BLaER1 treated with 17β-estradiol and CSF1 and Interleukin-3, amounts not matched to agents 10 nM and 100 nM (cell line): ENCODE measurements around the gene C19orf67.

Source experiments
- H3K27ac ChIP-seq, 11 experiments: shearing (Covaris generic); formaldehyde crosslinking; 2 replicates each; pipeline ENCODE4 v1.8.1; 2022
- H3K27me3 ChIP-seq, 11 experiments: shearing (Covaris generic); formaldehyde crosslinking; 2 replicates each; pipeline ENCODE4 v1.8.1; 2022
- H3K36me3 ChIP-seq, 11 experiments: shearing (Covaris generic); formaldehyde crosslinking; 2 replicates each; pipeline ENCODE4 v1.8.1; 2022
- H3K4me1 ChIP-seq, 10 experiments: shearing (Covaris generic); formaldehyde crosslinking; 2 replicates each; pipeline ENCODE4 v1.8.1; 2022
- H3K4me2 ChIP-seq, 11 experiments: shearing (Covaris generic); formaldehyde crosslinking; 2 replicates each; pipeline ENCODE4 v1.8.1; 2022
- H3K4me3 ChIP-seq, 10 experiments: shearing (Covaris generic); formaldehyde crosslinking; 2 replicates each; pipeline ENCODE4 v1.8.1; 2022
- H3K9ac ChIP-seq, 11 experiments: shearing (Covaris generic); formaldehyde crosslinking; 2 replicates each; pipeline ENCODE4 v1.8.1; 2022
- H3K9me3 ChIP-seq, 11 experiments: shearing (Covaris generic); formaldehyde crosslinking; replicated peaks in 1 of 11; 2 replicates each; pipeline ENCODE4 v1.8.1; 2022
- H4K20me1 ChIP-seq, 11 experiments: shearing (Covaris generic); formaldehyde crosslinking; 2 replicates each; pipeline ENCODE4 v1.8.1; 2022
- Cebpa-rat ChIP-seq, 11 experiments: shearing (Covaris generic); IDR thresholded peaks; 2 replicates each; pipeline ENCODE4 v1.8.1; 2022

Gene C19orf67

GRCh38 chr19:14059652-14060155 is 25.9 kb downstream of the C19orf67 start:
- Histone ChIP-seq H4K20me1 (peaks cover 0 to 21% (median 0%) of the 10 kb centered on the region in 11 experiments; a peak in 4 of 22 replicates), H3K9me3 (no peaks in the 10 kb centered on the region), H3K4me2 (peak overlapping the region in 3 of 11 experiments; percentile 1 to 33 (median 32); a peak in 2 of 22 replicates), H3K4me1 (peaks cover 10 to 32% (median 19%) of the 10 kb centered on the region in 10 experiments; a peak in 19 of 20 replicates), H3K4me3 (no peak overlapping the region), H3K9ac (no peak overlapping the region), H3K27me3 (peaks cover 42 to 73% (median 52%) of the 10 kb centered on the region in 11 experiments), H3K27ac (no peak overlapping the region), H3K36me3 (no peaks in the 10 kb centered on the region)
- TF ChIP-seq Cebpa-rat (IDR thresholded peaks at IDR 0.05) = no peak

GRCh38 chr19:14059093-14059480 is 26.5 kb downstream of the C19orf67 start:
- H4K20me1 ChIP-seq = peaks cover 0 to 27% (median 0%) of the 10 kb centered on the region in 11 experiments; a peak in 4 of 22 replicates
- H3K27me3 ChIP-seq = peaks cover 42 to 79% (median 55%) of the 10 kb centered on the region in 11 experiments
- H3K4me2 ChIP-seq = no peak overlapping the region; a peak in 1 of 22 replicates
- no peaks in the 10 kb centered on the region for H3K36me3 ChIP-seq
- H3K9me3 ChIP-seq = no peaks in the 10 kb centered on the region
- H3K27ac ChIP-seq = no peak overlapping the region
- H3K4me1 ChIP-seq = peaks cover 10 to 32% (median 19%) of the 10 kb centered on the region in 10 experiments; a peak in 19 of 20 replicates
- no peak overlapping the region for H3K9ac ChIP-seq
- no peak overlapping the region for H3K4me3 ChIP-seq
- TF ChIP-seq Cebpa-rat (IDR thresholded peaks at IDR 0.05) = no peak

GRCh38 chr19:14058182-14059092 is 27.1 kb downstream of the C19orf67 start:
- H3K27me3 ChIP-seq = peaks cover 42 to 85% (median 61%) of the 10 kb centered on the region in 11 experiments
- H3K4me3 ChIP-seq = peak overlapping the region in 7 of 10 experiments; percentile 21 to 42 (median 32); a peak in 4 of 20 replicates
- no peak for TF ChIP-seq Cebpa-rat (IDR thresholded peaks at IDR 0.05)
- peak overlapping the region; percentile 39 to 84 (median 64); a peak in 21 of 22 replicates for H3K4me2 ChIP-seq
- no peak overlapping the region for H3K27ac ChIP-seq
- no peaks in the 10 kb centered on the region for H3K36me3 ChIP-seq
- H3K9me3 ChIP-seq = no peaks in the 10 kb centered on the region
- H3K9ac ChIP-seq = 0 out of 22 replicates have a peak overlapping the region, but pooled peaks of 1 of the 11 experiments have one; percentile 26
- H4K20me1 ChIP-seq = peaks cover 0 to 32% (median 0%) of the 10 kb centered on the region in 11 experiments; a peak in 6 of 22 replicates
- peaks cover 10 to 31% (median 19%) of the 10 kb centered on the region in 10 experiments; a peak in 19 of 20 replicates for H3K4me1 ChIP-seq

GRCh38 chr19:14056741-14057356 is 28.7 kb downstream of the C19orf67 start:
- Histone ChIP-seq H3K27me3 (peaks cover 42 to 83% (median 61%) of the 10 kb centered on the region in 11 experiments), H3K4me2 (peak overlapping the region in 1 of 11 experiments; percentile 49; a peak in 1 of 22 replicates), H3K36me3 (peaks cover 0 to 13% (median 4%) of the 10 kb centered on the region in 11 experiments; a peak in 11 of 22 replicates), H3K4me3 (no peak overlapping the region), H3K9ac (no peak overlapping the region), H3K27ac (no peak overlapping the region), H3K4me1 (peaks cover 9 to 21% (median 15%) of the 10 kb centered on the region in 10 experiments; a peak in 18 of 20 replicates), H4K20me1 (peaks cover 0 to 34% (median 0%) of the 10 kb centered on the region in 11 experiments; a peak in 7 of 22 replicates), H3K9me3 (no peaks in the 10 kb centered on the region)
- TF ChIP-seq Cebpa-rat (IDR thresholded peaks at IDR 0.05) = peak in 2 of 11 experiments; percentile 28 to 37; a peak in 2 of 22 replicates

GRCh38 chr19:14056069-14056666 is 29.4 kb downstream of the C19orf67 start:
- no peaks in the 10 kb centered on the region for H3K9me3 ChIP-seq
- H3K4me3 ChIP-seq = no peak overlapping the region
- no peak for TF ChIP-seq Cebpa-rat (IDR thresholded peaks at IDR 0.05)
- no peak overlapping the region for H3K9ac ChIP-seq
- H3K27ac ChIP-seq = no peak overlapping the region
- no peak overlapping the region for H3K4me2 ChIP-seq
- peaks cover 0 to 18% (median 4%) of the 10 kb centered on the region in 11 experiments; a peak in 11 of 22 replicates for H3K36me3 ChIP-seq
- H3K27me3 ChIP-seq = peaks cover 42 to 76% (median 57%) of the 10 kb centered on the region in 11 experiments
- peaks cover 9 to 21% (median 13%) of the 10 kb centered on the region in 10 experiments; a peak in 18 of 20 replicates for H3K4me1 ChIP-seq
- peaks cover 0 to 38% (median 0%) of the 10 kb centered on the region in 11 experiments; a peak in 7 of 22 replicates for H4K20me1 ChIP-seq

- Histone ChIP-seq H3K9ac (no peak overlapping the region), H3K27me3 (peaks cover 37 to 69% (median 51%) of the 10 kb centered on the region in 11 experiments), H3K27ac (no peak overlapping the region), H3K9me3 (no peaks in the 10 kb centered on the region), H4K20me1 (peaks cover 0 to 39% (median 0%) of the 10 kb centered on the region in 11 experiments; a peak in 7 of 22 replicates), H3K4me2 (no peak overlapping the region), H3K4me1 (peaks cover 9 to 19% (median 13%) of the 10 kb centered on the region in 10 experiments; a peak in 18 of 20 replicates), H3K36me3 (peaks cover 0 to 26% (median 9%) of the 10 kb centered on the region in 11 experiments; a peak in 11 of 22 replicates), H3K4me3 (no peak overlapping the region)
- no peak for TF ChIP-seq Cebpa-rat (IDR thresholded peaks at IDR 0.05)
Observed at GRCh38 chr19:14055396-14055795, 30.2 kb downstream of the C19orf67 start.

GRCh38 chr19:14054721-14055120 is 30.9 kb downstream of the C19orf67 start:
- TF ChIP-seq Cebpa-rat (IDR thresholded peaks at IDR 0.05) = no peak
- peaks cover 0 to 39% (median 0%) of the 10 kb centered on the region in 11 experiments; a peak in 7 of 22 replicates for H4K20me1 ChIP-seq
- no peak overlapping the region for H3K4me2 ChIP-seq
- peaks cover 0 to 32% (median 11%) of the 10 kb centered on the region in 11 experiments; a peak in 11 of 22 replicates for H3K36me3 ChIP-seq
- no peak overlapping the region for H3K4me3 ChIP-seq
- H3K27ac ChIP-seq = no peak overlapping the region
- H3K27me3 ChIP-seq = peaks cover 37 to 64% (median 51%) of the 10 kb centered on the region in 11 experiments
- peaks cover 9 to 18% (median 12%) of the 10 kb centered on the region in 10 experiments; a peak in 18 of 20 replicates for H3K4me1 ChIP-seq
- no peak overlapping the region for H3K9ac ChIP-seq
- H3K9me3 ChIP-seq = no peaks in the 10 kb centered on the region

GRCh38 chr19:14054099-14054498 is 31.5 kb downstream of the C19orf67 start:
- Histone ChIP-seq H3K27ac (no peak overlapping the region), H3K4me3 (no peak overlapping the region), H3K4me2 (no peak overlapping the region), H3K9me3 (no peaks in the 10 kb centered on the region), H3K4me1 (peaks cover 8 to 18% (median 10%) of the 10 kb centered on the region in 10 experiments; a peak in 18 of 20 replicates), H3K27me3 (peaks cover 35 to 58% (median 45%) of the 10 kb centered on the region in 11 experiments), H3K36me3 (peaks cover 0 to 34% (median 12%) of the 10 kb centered on the region in 11 experiments; a peak in 12 of 22 replicates), H4K20me1 (peaks cover 0 to 39% (median 0%) of the 10 kb centered on the region in 11 experiments; a peak in 7 of 22 replicates), H3K9ac (no peak overlapping the region)
- no peak for TF ChIP-seq Cebpa-rat (IDR thresholded peaks at IDR 0.05)
